ENCODE data around the gene CRYAB. TPM values are rescaled to one million over a fixed set of nuclear protein-coding genes. Genes with fewer than 3 reads are reported as not detected.
"Not testable (repeated sequence)": the region's sequence is repeated elsewhere in the genome, so short reads cannot be mapped to it uniquely, and the experiment has no call there.

CRYAB gene
- total and polyA plus RNA-seq, 4 experiments from 2014 or later: not detected

DNA sequence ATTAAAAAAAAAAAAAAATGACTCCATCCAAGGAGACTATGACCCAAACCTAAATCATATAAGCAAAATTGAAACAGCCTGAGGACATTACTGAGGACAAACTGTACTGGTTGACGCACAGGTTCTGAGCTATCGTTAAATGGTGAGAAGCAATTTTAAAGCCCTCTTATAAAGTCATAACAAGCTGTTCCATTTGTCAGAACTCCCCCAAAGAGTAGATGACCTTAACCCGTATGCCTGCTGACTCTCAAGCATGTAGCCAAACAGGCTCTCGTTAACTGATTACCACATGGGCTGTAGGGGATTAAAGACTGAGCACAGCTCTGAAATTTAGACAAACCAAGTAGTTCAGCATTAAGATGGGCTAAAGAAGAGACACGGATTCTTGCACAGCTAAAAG, 2.2 kb downstream of the CRYAB start:
- intact Hi-C loops (cut with micrococcal nuclease): no loop called here
- DNase-seq: no peak
- Mint-ChIP-seq H3K27ac (no peak overlapping the region), H3K9me3 (peaks cover 0 to 3% (median 0%) of the 10 kb centered on the region in 8 donors), H3K36me3 (peaks cover 0 to 6% of the 10 kb centered on the region in 2 donors), H3K4me1 (peaks cover 0 to 4% (median 0%) of the 10 kb centered on the region in 4 donors), H3K27me3 (peaks cover 23 to 29% of the 10 kb centered on the region in 2 donors), H3K4me3 (no peak overlapping the region)
- no peaks in the 10 kb centered on the region for H3K27me3 ChIP-seq (ENCODE audit: insufficient read depth, low read length)
- H3K9me3 ChIP-seq (ENCODE audit: control insufficient read depth in 1 of 2, low read length in 2 of 2): no peaks in the 10 kb centered on the region
- ChIA-PET CTCF (ENCODE audit: partially characterized antibody) (interaction anchor here (1.0 kb wide), 1 partner anchor 22 kb away, joined by 4 read pairs; no protein-coding TSS in a partner anchor), POLR2A (ENCODE audit: partially characterized antibody) (no interaction called here)
- no peak overlapping the region for H3K27ac ChIP-seq (ENCODE audit: low read depth, low read length)
- no peaks in the 10 kb centered on the region for H3K36me3 ChIP-seq (ENCODE audit: insufficient read depth, low read length)
- no peaks in the 10 kb centered on the region for H3K4me1 ChIP-seq (ENCODE audit: insufficient read depth, low read length)
- no peak overlapping the region for H3K4me3 ChIP-seq (ENCODE audit: low read length in 2 of 2)

DNA sequence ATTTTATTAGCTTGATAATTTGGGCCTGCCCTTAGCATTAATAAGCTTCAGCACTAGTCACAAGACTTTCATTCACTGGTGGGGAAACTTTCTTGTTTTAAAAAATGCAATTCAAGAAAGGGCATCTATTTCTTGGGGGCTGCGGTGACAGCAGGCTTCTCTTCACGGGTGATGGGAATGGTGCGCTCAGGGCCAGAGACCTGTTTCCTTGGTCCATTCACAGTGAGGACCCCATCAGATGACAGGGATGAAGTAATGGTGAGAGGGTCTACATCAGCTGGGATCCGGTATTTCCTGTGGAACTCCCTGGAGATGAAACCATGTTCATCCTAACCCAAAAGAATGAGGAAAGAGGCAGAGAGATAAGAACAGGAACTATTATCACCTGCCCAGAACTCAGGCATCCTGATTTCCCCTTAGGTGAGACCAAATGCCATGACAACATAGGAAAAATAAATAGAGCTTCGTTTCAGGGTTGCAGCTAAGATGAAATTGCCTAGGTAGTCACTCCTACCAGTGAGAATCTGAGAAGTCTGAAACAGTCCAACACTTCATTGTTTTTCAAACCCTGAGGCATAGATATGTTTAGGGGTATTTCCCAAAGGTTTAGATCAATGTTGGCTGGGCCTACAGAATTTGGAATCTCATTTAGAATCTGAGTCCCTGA, 2.8 kb downstream of the CRYAB start:
- ChIA-PET CTCF (ENCODE audit: partially characterized antibody) (interaction anchor here (1.0 kb wide), 1 partner anchor 23 kb away, joined by 4 read pairs; no protein-coding TSS in a partner anchor), POLR2A (ENCODE audit: partially characterized antibody) (no interaction called here)
- Histone ChIP-seq H3K27me3 (ENCODE audit: insufficient read depth, low read length) (no peaks in the 10 kb centered on the region), H3K4me1 (ENCODE audit: insufficient read depth, low read length) (no peaks in the 10 kb centered on the region), H3K36me3 (ENCODE audit: insufficient read depth, low read length) (no peaks in the 10 kb centered on the region), H3K27ac (ENCODE audit: low read depth, low read length) (no peak overlapping the region), H3K9me3 (ENCODE audit: control insufficient read depth in 1 of 2, low read length in 2 of 2) (no peaks in the 10 kb centered on the region), H3K4me3 (ENCODE audit: low read length in 2 of 2) (no peak overlapping the region)
- no peak overlapping the region for H3K27ac Mint-ChIP-seq
- no peak overlapping the region for H3K4me3 Mint-ChIP-seq
- peaks cover 0 to 4% (median 0%) of the 10 kb centered on the region in 4 donors for H3K4me1 Mint-ChIP-seq
- peaks cover 0 to 3% (median 0%) of the 10 kb centered on the region in 8 donors for H3K9me3 Mint-ChIP-seq
- peaks cover 0 to 6% of the 10 kb centered on the region in 2 donors for H3K36me3 Mint-ChIP-seq
- DNase-seq: no peak
- intact Hi-C loops (cut with micrococcal nuclease): no loop called here
- peaks cover 19 to 24% of the 10 kb centered on the region in 2 donors for H3K27me3 Mint-ChIP-seq

DNA sequence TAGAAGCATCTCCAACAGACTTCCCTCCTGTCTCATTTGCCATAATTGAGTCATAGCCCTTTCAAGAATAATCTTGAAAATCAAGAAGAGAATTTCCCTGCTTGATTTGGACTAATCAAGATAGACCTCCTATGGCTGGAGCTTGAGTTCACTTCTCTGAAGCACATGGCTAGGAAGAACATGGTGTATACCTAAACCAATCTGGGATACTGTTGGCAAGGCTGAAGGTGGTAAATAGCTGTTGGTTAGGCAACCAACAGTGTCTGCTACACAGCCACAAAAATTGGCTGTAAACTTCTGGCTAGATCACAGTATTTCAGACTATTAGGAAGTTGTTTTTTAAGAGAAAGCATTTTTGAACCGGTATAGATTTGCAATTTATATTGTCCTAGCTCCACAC, 4.9 kb downstream of the CRYAB start:
- Mint-ChIP-seq H3K27ac (no peak overlapping the region), H3K4me1 (no peaks in the 10 kb centered on the region), H3K27me3 (peaks cover 15 to 20% of the 10 kb centered on the region in 2 donors), H3K9me3 (peaks cover 0 to 3% (median 0%) of the 10 kb centered on the region in 8 donors), H3K4me3 (no peak overlapping the region), H3K36me3 (peaks cover 0 to 9% of the 10 kb centered on the region in 2 donors)
- no peak for DNase-seq
- Histone ChIP-seq H3K4me1 (ENCODE audit: insufficient read depth, low read length) (no peaks in the 10 kb centered on the region), H3K9me3 (ENCODE audit: control insufficient read depth in 1 of 2, low read length in 2 of 2) (no peaks in the 10 kb centered on the region), H3K4me3 (ENCODE audit: low read length in 2 of 2) (no peak overlapping the region), H3K36me3 (ENCODE audit: insufficient read depth, low read length) (no peaks in the 10 kb centered on the region), H3K27ac (ENCODE audit: low read depth, low read length) (no peak overlapping the region), H3K27me3 (ENCODE audit: insufficient read depth, low read length) (no peaks in the 10 kb centered on the region)
- ChIA-PET POLR2A (ENCODE audit: partially characterized antibody) (interaction anchor here (0.9 kb wide), 1 partner anchor 19 kb away, joined by 5 read pairs; no protein-coding TSS in a partner anchor), CTCF (ENCODE audit: partially characterized antibody) (interaction anchor here (1.7 kb wide), 1 partner anchor 25 kb away, joined by 5 read pairs; no protein-coding TSS in a partner anchor)
- intact Hi-C loops (cut with micrococcal nuclease): no loop called here

- H3K27ac Mint-ChIP-seq: no peak overlapping the region
- no peaks in the 10 kb centered on the region for H3K36me3 ChIP-seq (ENCODE audit: insufficient read depth, low read length)
- no peak overlapping the region for H3K4me3 ChIP-seq (ENCODE audit: low read length in 2 of 2)
- ChIA-PET POLR2A (ENCODE audit: partially characterized antibody) (no interaction called here), CTCF (ENCODE audit: partially characterized antibody) (interaction anchor here (0.7 kb wide), 1 partner anchor 21 kb away, joined by 3 read pairs; no protein-coding TSS in a partner anchor)
- no peak for DNase-seq
- H3K4me3 Mint-ChIP-seq: no peak overlapping the region
- no peaks in the 10 kb centered on the region for H3K4me1 Mint-ChIP-seq
- peaks cover 5 to 12% of the 10 kb centered on the region in 2 donors for H3K27me3 Mint-ChIP-seq
- H3K4me1 ChIP-seq (ENCODE audit: insufficient read depth, low read length): no peaks in the 10 kb centered on the region
- no peaks in the 10 kb centered on the region for H3K9me3 ChIP-seq (ENCODE audit: control insufficient read depth in 1 of 2, low read length in 2 of 2)
- intact Hi-C loops (cut with micrococcal nuclease): no loop called here
- H3K27ac ChIP-seq (ENCODE audit: low read depth, low read length): no peak overlapping the region
- H3K27me3 ChIP-seq (ENCODE audit: insufficient read depth, low read length): no peaks in the 10 kb centered on the region
- peaks cover 0 to 3% (median 0%) of the 10 kb centered on the region in 8 donors for H3K9me3 Mint-ChIP-seq
- H3K36me3 Mint-ChIP-seq: peaks cover 0 to 9% of the 10 kb centered on the region in 2 donors
These were observed 6.2 kb downstream of the CRYAB start for GRCh38 chr11:111905411-111905810.

GRCh38 chr11:111886844-111887243, 24.7 kb downstream of the CRYAB start:
- no peaks in the 10 kb centered on the region for H3K9me3 ChIP-seq (ENCODE audit: control insufficient read depth in 1 of 2, low read length in 2 of 2)
- no peak overlapping the region for H3K4me3 Mint-ChIP-seq
- CTCF ChIA-PET (ENCODE audit: partially characterized antibody): no interaction called here

DNA sequence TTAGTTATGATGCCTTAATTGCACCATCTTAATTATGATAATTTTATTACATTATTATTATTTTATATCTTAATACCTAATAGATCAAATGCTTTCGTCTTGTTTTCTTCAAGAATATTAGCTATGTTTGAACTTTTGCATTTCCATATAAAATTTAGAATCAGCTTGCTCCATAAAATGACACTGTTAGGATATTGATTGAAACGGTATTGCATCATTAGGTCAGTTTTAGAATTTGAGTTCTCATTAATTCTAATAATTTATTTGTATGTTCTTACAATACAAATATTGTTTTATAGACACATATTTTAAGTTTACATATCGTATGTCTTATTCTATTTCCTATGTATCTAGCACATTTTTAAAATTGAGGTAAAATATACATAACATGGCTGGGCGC, 25.5 kb downstream of the CRYAB start:
- no peaks in the 10 kb centered on the region for H3K27me3 ChIP-seq (ENCODE audit: insufficient read depth, low read length)
- intact Hi-C loops (cut with micrococcal nuclease): no loop called here
- ChIA-PET POLR2A (ENCODE audit: partially characterized antibody) (no interaction called here), CTCF (ENCODE audit: partially characterized antibody) (interaction anchor here (1.5 kb wide), 1 partner anchor 46 kb away, joined by 6 read pairs; no protein-coding TSS in a partner anchor)
- no peak overlapping the region for H3K27ac ChIP-seq (ENCODE audit: low read depth, low read length)
- Mint-ChIP-seq H3K36me3 (peaks cover 9 to 15% of the 10 kb centered on the region in 2 donors), H3K27me3 (no peaks in the 10 kb centered on the region), H3K4me1 (no peaks in the 10 kb centered on the region), H3K4me3 (no peak overlapping the region), H3K9me3 (no peaks in the 10 kb centered on the region), H3K27ac (no peak overlapping the region)
- H3K4me1 ChIP-seq (ENCODE audit: insufficient read depth, low read length): no peaks in the 10 kb centered on the region
- H3K36me3 ChIP-seq (ENCODE audit: insufficient read depth, low read length): no peaks in the 10 kb centered on the region
- H3K9me3 ChIP-seq (ENCODE audit: control insufficient read depth in 1 of 2, low read length in 2 of 2): no peaks in the 10 kb centered on the region
- H3K4me3 ChIP-seq (ENCODE audit: low read length in 2 of 2): no peak overlapping the region
- DNase-seq: no peak

More at GRCh38 chr11:111886844-111887243, 24.7 kb downstream of the CRYAB start:
- no peaks in the 10 kb centered on the region for H3K9me3 Mint-ChIP-seq
- Histone ChIP-seq H3K27me3 (ENCODE audit: insufficient read depth, low read length) (no peaks in the 10 kb centered on the region), H3K4me3 (ENCODE audit: low read length in 2 of 2) (no peak overlapping the region), H3K36me3 (ENCODE audit: insufficient read depth, low read length) (no peaks in the 10 kb centered on the region), H3K4me1 (ENCODE audit: insufficient read depth, low read length) (no peaks in the 10 kb centered on the region), H3K27ac (ENCODE audit: low read depth, low read length) (no peak overlapping the region)
- no peak overlapping the region for H3K27ac Mint-ChIP-seq
- POLR2A ChIA-PET (ENCODE audit: partially characterized antibody): no interaction called here
- no peak for DNase-seq
- H3K36me3 Mint-ChIP-seq: peaks cover 9 to 15% of the 10 kb centered on the region in 2 donors
- no peaks in the 10 kb centered on the region for H3K4me1 Mint-ChIP-seq
- intact Hi-C loops (cut with micrococcal nuclease): no loop called here
- no peaks in the 10 kb centered on the region for H3K27me3 Mint-ChIP-seq

DNA sequence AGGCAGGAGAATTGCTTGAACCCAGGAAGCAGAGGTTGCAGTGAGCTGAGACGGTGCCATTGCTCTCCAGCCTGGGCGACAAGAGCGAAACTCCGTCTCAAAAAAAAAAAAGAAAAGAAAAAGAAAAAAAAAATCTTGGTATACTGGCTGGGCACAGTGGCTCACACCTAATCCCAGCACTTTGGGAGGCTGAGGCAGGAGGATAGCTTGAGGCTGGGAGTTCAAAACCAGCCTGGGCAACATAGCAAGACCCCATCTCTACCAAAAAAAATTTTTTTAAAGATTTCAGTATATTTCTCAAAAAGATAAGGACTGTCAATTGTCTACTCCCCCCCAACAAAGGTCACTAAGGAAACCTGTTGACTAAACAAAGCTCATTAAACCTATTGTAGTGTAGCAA, 26.5 kb downstream of the CRYAB start:
- H3K4me1 ChIP-seq (ENCODE audit: insufficient read depth, low read length); H3K4me3 Mint-ChIP-seq; H3K27ac ChIP-seq (ENCODE audit: low read depth, low read length); DNase-seq; intact Hi-C loops (cut with micrococcal nuclease); H3K9me3 Mint-ChIP-seq; H3K27ac Mint-ChIP-seq; H3K9me3 ChIP-seq (ENCODE audit: control insufficient read depth in 1 of 2, low read length in 2 of 2); H3K27me3 ChIP-seq (ENCODE audit: insufficient read depth, low read length); H3K36me3 ChIP-seq (ENCODE audit: insufficient read depth, low read length); H3K4me1 Mint-ChIP-seq; H3K4me3 ChIP-seq (ENCODE audit: low read length in 2 of 2); H3K27me3 Mint-ChIP-seq: not testable (repeated sequence)
- H3K36me3 Mint-ChIP-seq: peaks cover 9 to 15% of the 10 kb centered on the region in 2 donors
- ChIA-PET POLR2A (ENCODE audit: partially characterized antibody) (interaction anchor here (0.7 kb wide), 1 partner anchor 14 kb away, joined by 3 read pairs; the partner anchor contains the start of gene ALG9), CTCF (ENCODE audit: partially characterized antibody) (interaction anchor here (1.2 to 1.5 kb wide), 2 partner anchors 14 to 47 kb away, joined by 3 to 6 read pairs; no protein-coding TSS in a partner anchor)

Measured in CD4-positive, alpha-beta memory T cell (primary cell).